GM21381 (cell line): Measurements from ENCODE around the gene CYB5A.
"Not testable (repeated sequence)": the region's sequence is repeated elsewhere in the genome, so short reads cannot be mapped to it uniquely, and the experiment has no call there.

ENCODE experiments used
- ATAC-seq: cut with Tn5 transposase; IDR thresholded peaks from one replicate; pipeline ENCODE4 v1.9.1; 2021; ENCODE audit warnings: mild to moderate bottlenecking, moderate library complexity; ENCODE audit not compliant: unreplicated experiment

CYB5A gene

GRCh38 chr18:74299162-74299561 lies 7.4 kb upstream of the CYB5A start:
- ATAC-seq: no peak

DNA sequence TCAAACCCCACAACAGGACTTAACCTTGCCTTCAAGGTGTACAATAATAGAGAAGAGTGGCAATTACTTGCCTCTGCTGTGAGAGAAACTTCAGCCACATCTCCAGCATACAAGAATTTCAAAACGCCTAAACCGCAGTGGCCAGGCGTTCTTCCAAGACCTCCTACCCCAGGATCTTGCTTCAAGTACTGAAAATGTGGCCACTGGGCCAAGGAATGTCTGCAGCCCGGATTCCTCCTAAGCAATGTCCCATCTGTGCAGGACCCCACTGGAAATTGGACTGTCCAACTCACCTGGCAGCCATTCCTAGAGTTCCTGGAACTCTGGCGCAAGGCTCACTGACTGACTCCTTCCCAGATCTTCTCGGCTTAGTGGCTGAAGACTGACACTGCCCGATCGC lies 2.8 kb upstream of the CYB5A start:
- ATAC-seq: no peak

GRCh38 chr18:74292982-74293381 lies 1.2 kb upstream of the CYB5A start:
- not testable (repeated sequence) for ATAC-seq

GRCh38 chr18:74292541-74292858 lies 737 bp upstream of the CYB5A start:
- ATAC-seq: no peak

DNA sequence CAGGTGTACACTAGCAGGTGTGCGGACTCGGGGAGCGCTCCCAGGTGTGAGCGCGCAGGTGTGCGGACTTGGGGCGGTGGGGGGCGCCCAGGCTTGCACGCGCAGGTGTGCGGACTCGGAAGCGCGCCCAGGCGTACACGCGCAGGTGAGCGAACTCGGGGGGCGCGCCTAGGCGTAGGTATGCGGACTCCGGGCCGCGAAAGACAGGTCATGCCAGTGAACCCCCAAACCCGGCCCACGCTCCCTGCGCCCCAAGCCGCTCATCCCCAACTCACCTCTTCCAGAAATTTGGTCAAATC lies 342 bp downstream of the CYB5A start:
- no peak for ATAC-seq

GRCh38 chr18:74290794-74291471 lies 830 bp downstream of the CYB5A start:
- ATAC-seq: no peak

- no peak for ATAC-seq
These were observed 1.7 kb downstream of the CYB5A start for GRCh38 chr18:74290021-74290420.

- no peak for ATAC-seq
These were observed 2.6 kb downstream of the CYB5A start for GRCh38 chr18:74289137-74289536.

- no peak for ATAC-seq
These were observed 3.0 kb downstream of the CYB5A start for GRCh38 chr18:74288730-74289129.

DNA sequence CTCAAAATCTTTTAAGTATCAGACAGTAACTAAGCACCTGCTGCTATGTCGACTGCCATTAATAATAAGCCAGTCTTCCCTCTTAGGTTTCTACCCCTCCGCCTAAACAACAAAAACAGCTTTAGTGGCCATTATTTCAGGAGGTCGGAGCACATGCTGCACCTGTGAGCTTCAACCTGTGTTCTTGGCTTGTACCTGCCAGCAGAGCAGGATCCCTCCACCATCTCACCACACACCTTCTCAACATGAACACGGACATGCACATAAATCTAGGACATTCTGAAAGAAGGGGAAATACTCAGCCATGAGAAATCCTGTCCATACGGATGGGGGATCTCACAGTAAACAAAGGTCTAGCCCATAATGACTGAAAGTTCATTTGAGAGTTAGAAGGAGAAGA lies 3.7 kb downstream of the CYB5A start:
- ATAC-seq: no peak

- ATAC-seq: no peak
These were observed 4.9 kb downstream of the CYB5A start for GRCh38 chr18:74286856-74287255.

GRCh38 chr18:74286106-74286855 lies 5.5 kb downstream of the CYB5A start:
- no peak for ATAC-seq

DNA sequence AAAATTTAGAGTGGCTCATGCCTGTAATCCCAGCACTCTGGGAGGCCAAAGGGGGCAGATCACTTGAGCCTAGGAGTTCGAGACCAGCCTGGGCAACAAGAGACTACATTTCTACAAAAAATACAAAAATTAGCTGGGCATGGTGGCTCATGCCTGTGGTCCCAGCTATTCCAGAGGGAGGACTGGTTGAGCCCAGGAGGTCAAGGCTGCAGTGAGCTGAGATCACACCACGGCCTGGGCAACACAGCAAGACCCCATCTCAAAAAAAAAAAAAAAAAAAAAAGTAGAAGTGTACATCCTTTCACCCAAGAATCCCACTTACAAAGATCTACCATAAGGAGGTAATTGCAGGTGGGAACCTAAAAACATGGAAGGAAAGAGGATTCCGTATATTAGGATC lies 6.2 kb downstream of the CYB5A start:
- not testable (repeated sequence) for ATAC-seq

DNA sequence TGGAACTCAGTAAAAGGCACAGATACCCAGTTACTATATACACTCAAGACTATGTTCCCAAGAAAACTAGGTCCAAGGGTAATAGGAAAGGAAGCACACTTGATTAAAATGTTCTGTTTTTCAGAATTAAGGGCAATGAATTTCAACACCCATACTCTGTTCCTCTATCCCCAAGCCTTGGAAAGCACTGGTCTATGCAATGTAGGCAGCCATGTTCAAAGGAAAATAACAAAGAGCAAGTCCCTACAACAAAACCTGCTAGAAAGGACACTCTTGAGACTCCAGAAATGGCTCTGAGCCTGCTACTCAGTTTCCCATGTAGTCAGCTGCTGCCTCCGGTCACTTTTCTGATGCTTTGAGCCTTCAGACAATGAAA lies 6.8 kb downstream of the CYB5A start:
- no peak for ATAC-seq

GRCh38 chr18:74284191-74284979 lies 7.4 kb downstream of the CYB5A start:
- ATAC-seq: no peak

- no peak for ATAC-seq
These were observed 8.1 kb downstream of the CYB5A start for GRCh38 chr18:74283646-74284045.

DNA sequence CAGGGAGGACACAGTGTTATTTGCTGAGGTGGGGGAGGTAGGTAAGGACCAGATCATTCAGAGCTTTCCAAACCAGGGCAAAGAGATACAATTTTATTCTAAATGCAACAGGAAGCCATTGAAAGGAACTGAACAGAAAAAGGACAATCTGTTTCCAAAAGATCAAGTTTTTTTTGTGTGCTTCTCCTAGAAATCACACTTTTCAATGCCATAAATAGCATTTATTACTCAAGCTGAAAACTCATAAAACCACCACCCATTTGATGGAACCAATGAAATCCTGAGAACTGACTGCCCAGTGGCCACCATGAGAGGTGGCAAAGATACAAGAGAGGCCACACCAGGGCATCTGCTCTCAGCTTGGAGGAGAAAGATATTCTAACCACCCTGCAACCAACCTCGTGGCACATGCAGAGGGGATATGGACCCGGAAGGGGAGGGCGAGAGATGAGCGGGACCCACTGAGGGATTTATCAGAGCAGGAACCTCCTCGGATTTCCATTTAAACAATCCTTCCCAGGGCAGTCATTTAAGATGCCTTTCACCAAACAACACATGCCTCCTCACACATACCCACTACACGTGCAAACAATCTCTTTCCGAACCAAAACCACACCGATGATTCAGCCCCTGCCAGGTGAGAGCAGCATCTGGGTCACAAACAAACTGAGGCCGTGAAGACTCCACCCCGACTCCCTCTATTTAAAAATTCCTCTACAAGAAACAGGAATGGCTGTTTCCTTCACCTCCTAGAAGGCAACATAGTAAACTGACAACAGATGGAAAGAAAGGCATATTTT lies 8.8 kb downstream of the CYB5A start:
- no peak for ATAC-seq

DNA sequence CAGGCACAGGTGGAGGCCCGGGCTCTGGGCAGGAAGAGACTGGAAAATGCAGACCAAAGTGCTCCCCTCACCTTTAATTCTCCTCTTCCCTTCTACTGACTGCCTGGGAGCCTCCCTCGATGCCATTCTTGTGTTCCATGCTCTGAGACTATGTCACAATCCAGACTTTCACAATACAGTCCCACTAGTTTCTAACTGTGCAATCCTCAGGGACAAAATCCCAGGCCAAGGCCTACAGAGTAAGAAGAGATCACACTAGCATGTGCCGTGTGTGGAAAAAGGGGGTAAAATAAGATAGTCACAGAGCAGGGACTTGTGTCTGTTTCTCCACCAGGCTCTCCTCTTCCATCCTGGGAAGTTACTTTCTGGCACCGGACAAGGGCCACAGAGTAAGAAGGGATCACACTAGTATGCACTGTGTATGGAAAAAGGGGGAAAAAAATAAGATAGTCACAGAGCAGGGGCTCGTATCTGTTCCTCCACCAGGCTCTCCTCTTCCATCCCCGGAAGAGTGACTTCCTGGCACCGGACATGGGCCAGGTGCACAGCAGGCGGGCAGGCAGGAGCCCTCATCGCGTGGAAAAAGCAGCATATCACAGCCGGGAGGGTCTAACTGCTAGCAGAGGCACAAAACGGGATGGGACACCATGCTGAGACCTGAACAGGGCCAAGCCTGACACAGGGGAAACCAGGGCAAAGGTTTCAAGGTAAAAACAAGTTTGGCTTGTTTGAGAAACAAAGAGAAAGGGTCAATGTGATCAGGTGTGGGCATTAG lies 9.6 kb downstream of the CYB5A start:
- ATAC-seq: no peak

DNA sequence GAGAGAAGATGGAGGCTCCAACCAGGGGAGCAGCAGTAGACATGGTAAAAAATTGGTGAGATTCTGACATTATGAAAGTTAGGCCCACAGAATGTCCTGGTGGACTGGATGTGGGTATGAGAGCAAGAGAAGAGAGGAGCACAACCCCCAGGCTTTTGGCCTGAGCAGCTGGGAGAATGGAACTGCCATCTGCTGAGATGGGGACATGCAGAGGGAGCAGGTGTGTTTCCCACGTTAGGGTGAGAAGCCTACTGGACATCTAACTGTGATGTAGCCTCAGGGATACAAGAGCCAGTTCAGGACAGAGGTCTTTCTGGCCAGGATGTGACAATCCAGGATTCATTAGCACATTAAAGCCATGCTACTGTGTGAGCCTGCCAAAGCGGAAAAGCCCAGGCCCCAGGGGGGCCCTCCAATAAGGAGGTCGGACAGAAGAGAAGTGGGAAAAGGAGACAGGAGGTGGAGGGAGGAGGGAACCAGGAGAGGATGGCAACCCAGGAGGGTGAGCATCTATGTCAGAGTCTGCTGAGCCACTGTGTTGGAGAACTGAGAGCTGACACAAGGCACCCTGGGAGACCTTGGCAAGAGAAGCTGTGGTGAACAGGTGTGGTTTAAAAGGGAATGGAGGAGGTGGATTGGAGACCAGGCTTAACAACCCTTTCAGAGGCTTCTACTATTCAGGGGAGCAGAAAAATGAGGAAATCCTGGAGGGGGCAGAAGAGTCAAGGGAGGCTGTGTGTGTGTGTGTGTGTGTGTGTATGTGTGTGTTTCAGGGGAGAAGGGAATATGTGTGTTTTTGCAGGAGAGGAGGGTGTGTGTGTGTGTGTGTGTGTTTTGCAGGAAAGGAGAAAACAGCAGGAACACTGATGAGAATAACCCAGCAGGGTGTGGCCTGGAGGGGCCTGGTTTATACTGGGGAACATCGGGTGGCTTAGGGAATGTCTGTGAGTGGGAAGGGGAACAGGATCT lies 10.5 kb downstream of the CYB5A start:
- ATAC-seq: no peak

DNA sequence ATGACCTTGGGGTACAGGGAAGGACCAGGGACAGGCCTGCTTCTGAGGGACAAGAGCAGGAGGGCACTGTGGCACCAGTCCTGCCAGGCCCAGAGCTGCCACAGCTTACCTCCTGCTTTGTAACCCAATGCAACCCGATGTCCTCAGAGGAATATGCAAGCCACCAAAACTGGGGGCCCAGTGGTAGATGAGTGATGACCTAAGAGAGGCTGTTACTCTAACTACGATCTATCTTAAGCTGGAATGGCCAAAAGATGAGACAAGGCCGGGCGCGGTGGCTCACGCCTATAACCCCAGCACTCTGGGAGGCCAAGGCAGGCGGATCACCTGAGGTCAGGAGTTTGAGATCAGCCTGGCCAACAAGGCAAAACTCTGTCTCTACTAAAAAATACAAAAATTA lies 12.8 kb downstream of the CYB5A start:
- ATAC-seq: no peak
